NCI-H128 (cell line): ENCODE results near the gene ALOX12B.
A peak's percentile ranks its signal among the peaks of the same experiment; 100 is the strongest.

Experiments used
- DNase-seq: peaks from one replicate; lab custom pipeline; 2025; ENCODE audit not compliant: unreplicated experiment; lab: John Stamatoyannopoulos, UW

ALOX12B gene

GRCh38 chr17:8087075-8087951 is at the start of gene ALOX12B:
ALOX12B (minus strand) TSS chr17:8087716; CDS start chr17:8087442, 274 bp downstream.
- no peak for DNase-seq

GRCh38 chr17:8133941-8134340 is 46.4 kb upstream of the ALOX12B start:
- no peak for DNase-seq

GRCh38 chr17:8133399-8133798 is 45.9 kb upstream of the ALOX12B start:
- no peak for DNase-seq

- DNase-seq, result no peak
Measured at GRCh38 chr17:8131844-8132441, 44.4 kb upstream of the ALOX12B start.

- no peak for DNase-seq
Measured at GRCh38 chr17:8128125-8128784, 40.7 kb upstream of the ALOX12B start.

- DNase-seq, result no peak
Measured at GRCh38 chr17:8126491-8127066, 39.1 kb upstream of the ALOX12B start.

- no peak for DNase-seq
Measured at GRCh38 chr17:8125947-8126490, 38.5 kb upstream of the ALOX12B start.

- peak; percentile 62 for DNase-seq
Measured at GRCh38 chr17:8125154-8125946, 37.8 kb upstream of the ALOX12B start.

GRCh38 chr17:8124350-8125153 is 37.0 kb upstream of the ALOX12B start:
- DNase-seq, result no peak

- no peak for DNase-seq
Measured at GRCh38 chr17:8123695-8124349, 36.3 kb upstream of the ALOX12B start, which contains the start of gene HES7. HES7 (minus strand) TSS chr17:8124106; CDS start chr17:8124084, 22 bp downstream.

GRCh38 chr17:8122924-8123694 is 35.6 kb upstream of the ALOX12B start:
- no peak for DNase-seq

GRCh38 chr17:8122422-8122923 is 35.0 kb upstream of the ALOX12B start:
- DNase-seq, result no peak

GRCh38 chr17:8121681-8122421 is 34.3 kb upstream of the ALOX12B start:
- DNase-seq, result peak; percentile 34

GRCh38 chr17:8121407-8121680 is 33.8 kb upstream of the ALOX12B start:
- no peak for DNase-seq

- no peak for DNase-seq
Measured at GRCh38 chr17:8120520-8121406, 33.2 kb upstream of the ALOX12B start.
